Occipital lobe (tissue), 2 donors: Measurements from ENCODE around the gene TFF1. TPM values are rescaled to one million over a fixed set of nuclear protein-coding genes. Genes with fewer than 3 reads are reported as not detected.

Source experiments
- DNase-seq: peaks from one replicate; lab custom pipeline; 2025; lab: John Stamatoyannopoulos, UW
- total RNA-seq: library from RNA; depleted of rRNA; stranded (reverse); fragments of >200 nt; gene quantifications from one replicate; pipeline ENCODE4 v1.2.3, GENCODE V29; 2014

The TFF1 gene
- total RNA-seq, 1 donor from 2014 or later, result not detected

DNA sequence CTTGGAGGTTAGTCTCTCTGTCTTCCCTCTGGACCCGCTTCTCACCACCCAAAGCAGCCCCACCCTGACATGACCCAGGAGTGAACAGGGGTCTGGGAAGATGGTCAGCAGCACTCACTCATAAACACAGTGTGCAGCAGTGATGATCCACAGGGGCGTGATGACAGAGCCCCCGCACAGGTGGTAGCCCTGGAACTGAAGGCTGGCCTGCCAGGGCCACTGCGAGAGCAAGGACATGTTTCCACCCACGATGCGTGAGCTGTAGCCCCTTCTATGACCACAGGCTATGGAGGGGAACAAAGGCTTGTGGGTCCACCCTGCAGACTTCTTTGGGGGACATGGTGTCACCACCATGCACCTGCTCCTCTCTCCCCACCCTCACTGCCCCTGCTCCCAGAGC, 16.6 kb upstream of the TFF1 start:
- DNase-seq, result no peak

- DNase-seq, result no peak
Measured at GRCh38 chr21:42381347-42381984, 15.1 kb upstream of the TFF1 start.

GRCh38 chr21:42379426-42380215, 13.3 kb upstream of the TFF1 start:
- no peak for DNase-seq

GRCh38 chr21:42378418-42378817, 12.1 kb upstream of the TFF1 start:
- DNase-seq, result no peak

DNA sequence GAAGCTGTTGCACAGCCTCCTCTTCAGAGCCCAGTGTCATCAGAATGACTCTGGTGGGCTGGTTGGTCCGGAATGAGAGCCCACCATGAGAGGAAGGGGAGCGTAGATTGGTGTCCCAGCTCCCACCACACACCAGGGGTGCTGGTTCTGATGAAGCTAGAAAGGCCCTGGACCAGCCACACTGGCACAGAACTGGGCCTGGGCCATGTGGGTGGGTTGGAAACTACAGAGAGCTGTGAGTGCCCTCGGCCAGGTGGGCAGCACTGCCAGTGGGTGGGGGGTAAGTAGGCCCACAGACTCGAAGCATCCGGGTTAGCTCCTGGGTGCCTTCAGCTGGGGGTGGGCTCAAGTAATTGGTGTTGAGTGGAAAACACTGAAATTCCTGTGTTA, 11.6 kb upstream of the TFF1 start:
- no peak for DNase-seq

DNA sequence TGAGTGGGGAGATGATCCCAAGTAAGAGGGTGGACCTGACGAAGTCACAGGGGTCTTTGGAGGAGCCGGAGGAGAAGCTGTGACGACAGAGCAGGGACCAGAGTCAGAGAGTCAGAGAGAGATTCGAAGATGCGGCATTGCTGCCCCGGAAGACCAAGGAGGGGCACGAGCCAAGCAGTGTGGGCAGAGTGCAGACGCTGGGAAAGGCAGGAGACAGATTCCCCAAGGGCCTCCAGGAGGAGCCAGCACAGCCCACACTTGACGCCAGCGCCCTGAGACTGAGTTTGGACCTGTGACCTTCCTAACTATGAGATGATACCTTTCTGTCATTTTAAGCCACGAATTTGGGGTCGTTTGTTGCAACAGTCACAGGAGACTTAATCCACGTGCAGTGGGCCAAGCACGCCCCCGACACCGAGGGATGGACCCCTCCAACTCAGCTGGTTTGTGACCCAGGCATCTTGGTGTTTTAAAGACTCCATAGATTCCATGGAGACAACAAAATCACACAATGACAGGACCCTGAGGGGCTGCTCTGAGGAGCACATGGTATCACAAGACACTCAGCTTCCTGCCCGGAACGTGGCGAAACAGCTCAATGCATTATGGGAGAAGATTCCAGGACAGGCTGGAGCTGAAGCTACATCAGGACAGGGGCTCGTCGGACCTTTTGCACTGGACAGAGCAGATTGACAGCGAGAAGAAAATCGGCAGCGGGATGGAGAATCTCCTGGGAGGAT, 11.0 kb upstream of the TFF1 start:
- no peak for DNase-seq

GRCh38 chr21:42376338-42376982, 10.1 kb upstream of the TFF1 start:
- DNase-seq, result no peak

DNA sequence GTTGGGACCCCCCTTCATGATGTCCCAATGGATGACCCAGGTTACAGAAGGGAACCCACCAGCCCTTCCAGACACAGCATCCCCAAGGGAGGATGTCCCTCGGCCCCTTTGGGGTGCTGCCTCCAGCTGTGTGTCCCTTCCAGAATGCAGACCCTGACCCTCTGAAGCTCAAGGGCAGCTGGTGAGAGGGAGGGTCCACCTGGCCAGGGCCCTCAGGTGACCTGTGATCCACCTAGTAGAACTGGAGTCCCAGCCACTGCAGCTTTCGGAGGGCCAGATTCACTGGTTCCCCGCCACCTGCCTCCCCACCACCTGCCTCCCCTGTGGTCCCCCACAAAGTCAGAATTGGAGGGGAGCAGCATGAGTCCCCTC, 9.6 kb upstream of the TFF1 start:
- DNase-seq, result no peak

- no peak for DNase-seq
Measured at GRCh38 chr21:42375506-42375905, 9.2 kb upstream of the TFF1 start.

DNA sequence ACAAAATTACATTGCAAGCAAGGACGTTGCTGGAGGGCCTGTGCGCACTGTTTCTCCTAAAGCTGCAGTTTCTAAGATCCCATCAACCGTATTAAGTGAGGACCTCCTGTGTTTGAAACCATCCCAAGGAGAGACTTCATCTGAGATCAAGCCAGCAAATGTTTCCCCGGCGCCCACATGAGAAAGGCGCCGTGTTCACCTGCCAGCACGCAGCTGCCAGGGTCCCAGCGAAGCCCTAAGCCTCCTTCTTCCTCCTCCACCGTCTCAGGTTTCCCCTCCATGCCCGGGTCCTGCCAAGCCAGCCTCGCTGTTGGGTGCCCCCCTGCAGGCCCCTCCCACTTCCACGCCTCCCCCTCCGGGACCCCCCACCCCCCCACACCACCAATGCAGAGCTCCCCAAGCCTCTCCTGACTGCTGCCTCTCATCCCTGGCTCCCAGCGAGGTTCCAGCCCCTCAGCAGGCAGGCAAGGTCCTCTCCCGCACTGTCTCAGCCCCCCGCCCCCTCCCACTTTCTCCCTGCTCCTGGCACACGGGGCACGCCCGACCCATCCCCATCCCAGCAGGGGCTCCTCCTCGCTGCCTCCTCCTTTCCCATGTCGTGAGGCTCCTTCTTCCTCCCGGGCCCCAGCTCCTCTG, 8.6 kb upstream of the TFF1 start:
- DNase-seq, result no peak

DNA sequence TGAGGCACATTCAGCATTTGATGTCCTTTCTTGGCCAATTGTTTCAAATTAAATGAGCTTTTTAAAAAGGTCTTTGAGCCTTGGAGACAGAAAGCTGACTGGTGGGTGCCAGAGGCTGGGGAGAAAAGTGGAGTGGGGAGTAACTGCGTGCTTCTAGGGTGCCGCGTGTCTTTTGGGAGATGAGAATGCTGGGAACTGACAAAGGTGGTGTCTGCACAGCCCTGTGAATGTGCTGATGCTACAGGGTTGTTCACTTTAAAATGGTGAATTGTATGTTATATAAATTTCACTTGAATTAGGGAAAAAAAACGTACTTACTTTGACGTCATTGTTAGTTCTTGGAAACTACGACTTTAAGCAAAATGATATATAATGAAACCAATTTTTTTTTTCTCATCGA, 8.1 kb upstream of the TFF1 start:
- no peak for DNase-seq

GRCh38 chr21:42373908-42374455, 7.6 kb upstream of the TFF1 start:
- no peak for DNase-seq

GRCh38 chr21:42373196-42373907, 7.0 kb upstream of the TFF1 start:
- no peak for DNase-seq

GRCh38 chr21:42370894-42371654, 4.7 kb upstream of the TFF1 start:
- no peak for DNase-seq

GRCh38 chr21:42369821-42370220, 3.5 kb upstream of the TFF1 start:
- no peak for DNase-seq

DNA sequence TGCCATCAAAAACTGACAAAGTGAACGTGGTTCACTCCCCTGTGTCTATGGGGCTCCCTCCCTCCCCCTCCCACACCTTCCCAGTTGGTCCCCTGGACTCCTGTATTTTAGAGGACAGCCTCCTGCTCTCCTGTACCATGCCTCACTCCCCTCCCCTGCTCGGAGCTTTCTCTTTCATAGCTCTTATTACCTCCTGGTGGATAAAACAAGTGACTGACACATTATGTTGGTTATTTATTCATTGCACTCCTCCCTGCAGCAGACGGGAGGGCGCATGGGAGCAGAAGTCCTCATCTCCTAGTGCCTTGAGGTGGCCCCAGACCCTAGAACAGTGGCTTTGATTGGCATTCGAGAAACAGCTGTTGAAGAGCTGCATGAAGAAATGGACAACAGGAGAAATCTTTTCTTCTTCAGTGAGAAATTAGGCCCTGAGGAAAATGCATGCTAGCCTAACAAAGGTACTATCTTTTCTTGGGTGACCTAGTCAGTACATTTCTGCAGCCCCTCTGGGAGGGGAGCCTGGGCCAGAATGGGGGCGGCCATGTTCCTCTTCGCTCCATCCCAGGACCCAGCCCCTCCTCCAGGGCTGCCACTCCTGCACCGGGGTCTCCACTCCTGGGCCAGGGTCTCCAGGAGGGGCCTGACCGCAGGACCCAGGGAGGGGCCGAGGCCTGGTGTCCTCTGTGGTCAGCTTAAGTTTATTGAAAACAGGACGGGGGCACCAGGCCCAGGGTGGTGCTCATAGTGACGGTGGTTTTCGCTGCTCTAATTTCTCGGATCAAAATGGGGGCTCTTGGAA, 1.2 kb upstream of the TFF1 start:
- no peak for DNase-seq

DNA sequence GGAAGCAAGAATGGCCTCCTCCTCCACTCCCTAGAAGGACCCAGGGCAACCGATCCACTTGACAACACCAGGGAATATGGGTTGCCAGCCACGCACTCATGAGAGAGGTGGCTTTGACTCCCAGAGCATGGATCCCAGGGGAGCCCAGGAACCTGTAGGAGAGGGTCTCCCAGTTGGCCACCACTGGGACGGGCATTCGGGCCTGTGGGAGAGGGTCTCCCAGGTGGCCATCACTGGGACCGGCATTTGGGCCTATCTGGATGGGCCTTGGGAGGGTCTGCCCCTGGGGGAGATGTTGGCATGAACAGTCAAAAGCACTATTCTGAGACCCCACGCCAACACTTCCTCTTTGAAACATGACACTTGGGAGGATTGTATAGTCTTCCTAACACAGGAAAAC, 565 bp downstream of the TFF1 start:
- DNase-seq, result no peak

GRCh38 chr21:42364304-42364865, 1.9 kb downstream of the TFF1 start:
- no peak for DNase-seq

DNA sequence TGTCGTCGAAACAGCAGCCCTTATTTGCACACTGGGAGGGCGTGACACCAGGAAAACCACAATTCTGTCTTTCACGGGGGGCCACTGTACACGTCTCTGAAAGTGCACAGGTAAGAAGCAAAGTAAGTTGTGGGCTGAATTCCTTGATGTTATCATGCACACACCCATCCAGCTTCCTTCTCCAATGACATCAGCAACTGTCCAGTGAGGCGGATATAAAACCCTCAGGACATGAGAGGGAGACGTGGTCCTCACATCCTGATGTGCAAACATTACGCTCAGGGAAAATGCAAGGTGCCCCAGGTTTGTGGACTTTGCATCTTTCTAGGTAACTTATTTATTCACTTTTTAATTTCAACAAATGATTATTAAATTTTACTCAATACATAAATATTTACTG, 3.0 kb downstream of the TFF1 start:
- no peak for DNase-seq
